HG03565 (cell line): ENCODE results near the gene RASSF4.

Experiments used
- ATAC-seq: cut with Tn5 transposase; IDR thresholded peaks from one replicate; pipeline ENCODE4 v1.9.1; 2021; ENCODE audit warnings: mild to moderate bottlenecking, moderate library complexity; ENCODE audit not compliant: unreplicated experiment

Gene RASSF4

GRCh38 chr10:44974082-44974627 lies 14.6 kb downstream of the RASSF4 start:
- no peak for ATAC-seq

- peak; percentile 67 for ATAC-seq
These were observed 15.2 kb downstream of the RASSF4 start for GRCh38 chr10:44974628-44975430.

GRCh38 chr10:44975431-44976331 lies 16.1 kb downstream of the RASSF4 start:
- no peak for ATAC-seq

- ATAC-seq = no peak
These were observed 17.0 kb downstream of the RASSF4 start for GRCh38 chr10:44976352-44977198.

GRCh38 chr10:44977287-44978212 lies 17.9 kb downstream of the RASSF4 start:
- ATAC-seq = no peak

- no peak for ATAC-seq
These were observed 18.6 kb downstream of the RASSF4 start for GRCh38 chr10:44978213-44978569.

GRCh38 chr10:44978570-44979280 lies 19.1 kb downstream of the RASSF4 start, which contains the start of gene DEPP1:
DEPP1 (minus strand) TSS chr10:44978809; CDS start chr10:44978030, 779 bp downstream.
- no peak for ATAC-seq

- no peak for ATAC-seq
These were observed 19.9 kb downstream of the RASSF4 start for GRCh38 chr10:44979281-44980191.

GRCh38 chr10:44980309-44981171 lies 20.9 kb downstream of the RASSF4 start:
- ATAC-seq = no peak

GRCh38 chr10:44981172-44982113 lies 21.8 kb downstream of the RASSF4 start:
- ATAC-seq = peak; percentile 67

- no peak for ATAC-seq
These were observed 22.5 kb downstream of the RASSF4 start for GRCh38 chr10:44982114-44982460.

- ATAC-seq = no peak
These were observed 22.9 kb downstream of the RASSF4 start for GRCh38 chr10:44982496-44982895.

GRCh38 chr10:44983066-44983894 lies 23.7 kb downstream of the RASSF4 start:
- ATAC-seq = no peak

- no peak for ATAC-seq
These were observed 24.3 kb downstream of the RASSF4 start for GRCh38 chr10:44983895-44984278.

GRCh38 chr10:44984671-44985101 lies 25.1 kb downstream of the RASSF4 start:
- no peak for ATAC-seq
